Panc1 (cell line): Measurements from ENCODE around the gene NVL. TPM values are rescaled to one million over a fixed set of nuclear protein-coding genes. Genes with fewer than 3 reads are reported as not detected.

Experiments used
- ATAC-seq: fragments of 200-7000 bp; cut with Tn5 transposase; 2 replicates; pipeline ENCODE4 v1.9.1; 2020; ENCODE audit warnings: mild to moderate bottlenecking, moderate library complexity
- BruUV-seq: library from RNA; stranded (reverse); fragments of 400-500 nt; replicated peaks from 2 replicates; lab custom pipeline; 2021; lab: Mats Ljungman, UMichigan
- CTCF ChIA-PET: fragments of 300-600 bp; sonication (Branson Sonifier 250); formaldehyde crosslinking; loops from one replicate; lab custom pipeline; 2022; ENCODE audit warnings: antibody characterized with exemption; lab: Charles Lee
- POLR2A ChIA-PET: fragments of 300-600 bp; sonication (Branson Sonifier 250); formaldehyde crosslinking; loops from one replicate; lab custom pipeline; 2022; ENCODE audit warnings: antibody characterized with exemption; lab: Charles Lee
- DNase-seq: peaks from one replicate; pipeline ENCODE4 v3.0.0-alpha.2; 2010; ENCODE audit warnings: low read depth, low spot score
- H3K27ac ChIP-seq: 2 replicates; pipeline ENCODE4 v1.5.1; 2011; ENCODE audit warnings: mild to moderate bottlenecking, low read length, inconsistent platforms
- H3K27me3 ChIP-seq: fragments of 200-500 bp; sonication (Bioruptor generic); 2 replicates; pipeline ENCODE4 v1.6.0; 2014; ENCODE audit warnings: low read length, inconsistent platforms; ENCODE audit not compliant: control insufficient read depth, insufficient read depth
- H3K36me3 ChIP-seq: fragments of 200-500 bp; sonication (Bioruptor generic); 2 replicates; pipeline ENCODE4 v1.5.1; 2014; ENCODE audit warnings: inconsistent platforms, mild to moderate bottlenecking, low read length, moderate library complexity; ENCODE audit not compliant: control insufficient read depth, insufficient read depth
- H3K4me1 ChIP-seq: 2 replicates; pipeline ENCODE4 v1.5.1; 2011; ENCODE audit warnings: inconsistent platforms, mild to moderate bottlenecking, low read length, moderate library complexity; ENCODE audit not compliant: control insufficient read depth, insufficient read depth
- H3K4me3 ChIP-seq, 2 experiments: 2 replicates each; pipeline ENCODE4 v1.5.1; 2011 to 2012; ENCODE audit warnings: low read depth in 2 of 2, low read length in 2 of 2, mild to moderate bottlenecking in 2 of 2, inconsistent platforms in 1 of 2, moderate library complexity in 1 of 2
- H3K9me3 ChIP-seq: fragments of 200-500 bp; sonication (Bioruptor generic); 2 replicates; pipeline ENCODE4 v1.5.1; 2014; ENCODE audit warnings: low read depth, mild to moderate bottlenecking, inconsistent platforms, low read length, moderate library complexity; ENCODE audit not compliant: control insufficient read depth, insufficient read depth
- POLR2AphosphoS5 ChIP-seq: IDR thresholded peaks from 2 replicates; pipeline ENCODE4 v1.6.1; 2012; ENCODE audit warnings: mild to moderate bottlenecking, low read depth, low read length, moderate library complexity
- SIN3A ChIP-seq: IDR thresholded peaks from 2 replicates; pipeline ENCODE4 v1.6.1; 2012; ENCODE audit warnings: low read depth, mild to moderate bottlenecking, low read length, moderate library complexity, borderline replicate concordance; ENCODE audit not compliant: insufficient read depth
- TCF7L2 ChIP-seq: IDR thresholded peaks from 2 replicates; pipeline ENCODE4 v1.6.1; 2011; ENCODE audit warnings: mild to moderate bottlenecking, low read depth, low read length, inconsistent platforms
- in situ Hi-C: cut with HindIII; loops from 2 replicates; pipeline ENCODE4 v1.10.0; 2016; ENCODE audit warnings: low sequenced_read_pairs, low pct_unique_long_range_greater_than_20kb
- intact Hi-C: fragments of 100-400 bp; cut with micrococcal nuclease; formaldehyde crosslinking; loops from one replicate; pipeline ENCODE4 v1.10.0; 2022; ENCODE audit not compliant: unreplicated experiment
- total RNA-seq: library from RNA; stranded (reverse); gene quantifications from one replicate; pipeline ENCODE4 v1.2.1, GENCODE V29; 2021; ENCODE audit not compliant: unreplicated experiment
- TF ChIP-seq, protein P1 (sequence below), 2 experiments: IDR thresholded peaks; 2 replicates each; pipeline ENCODE4 v1.6.1; 2011 to 2012; ENCODE audit warnings: low read depth in 2 of 2, control low read depth in 1 of 2, low read length in 1 of 2, mild to moderate bottlenecking in 1 of 2, moderate library complexity in 1 of 2; ENCODE audit not compliant: insufficient read depth in 1 of 2
- TF ChIP-seq, protein P2 (sequence below): fragments of 450-650 bp; IDR thresholded peaks from 2 replicates; pipeline ENCODE4 v1.5.1; 2017; ENCODE audit warnings: mild to moderate bottlenecking

Gene NVL
- total RNA-seq, 1 experiment from 2014 or later, result 25.0 TPM

DNA sequence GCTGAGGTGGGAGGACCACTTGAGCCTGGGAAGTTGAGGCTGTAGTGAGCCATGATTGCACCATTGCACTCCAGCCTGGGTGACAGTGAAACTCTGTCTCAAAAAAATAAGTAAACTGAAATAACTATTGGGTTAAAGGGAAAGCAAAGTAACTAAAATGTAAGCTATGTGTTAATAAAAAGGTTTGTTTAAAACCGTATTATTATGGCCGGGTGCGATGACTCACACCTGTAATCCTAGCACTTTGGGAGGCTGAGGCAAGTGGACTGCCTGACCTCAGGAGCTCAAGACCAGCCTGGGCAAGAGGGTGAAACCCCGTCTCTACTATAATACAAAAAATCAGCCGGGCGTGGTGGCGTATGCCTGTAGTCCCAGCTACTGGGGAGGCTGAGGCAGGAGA lies 27.0 kb downstream of the NVL start:
- intact Hi-C loops, result no loop called here
- Histone ChIP-seq H3K36me3 (peaks cover 15% of the 10 kb centered on the region), H3K4me3 (no peak overlapping the region), H3K4me1 (no peaks in the 10 kb centered on the region), H3K27me3 (no peaks in the 10 kb centered on the region), H3K9me3 (no peaks in the 10 kb centered on the region), H3K27ac (no peak overlapping the region)
- CTCF ChIA-PET, result interaction anchor here (0.7 kb wide), 1 partner anchor 17 kb away, joined by 3 read pairs; no protein-coding TSS in a partner anchor
- TF ChIP-seq, protein P1, sequence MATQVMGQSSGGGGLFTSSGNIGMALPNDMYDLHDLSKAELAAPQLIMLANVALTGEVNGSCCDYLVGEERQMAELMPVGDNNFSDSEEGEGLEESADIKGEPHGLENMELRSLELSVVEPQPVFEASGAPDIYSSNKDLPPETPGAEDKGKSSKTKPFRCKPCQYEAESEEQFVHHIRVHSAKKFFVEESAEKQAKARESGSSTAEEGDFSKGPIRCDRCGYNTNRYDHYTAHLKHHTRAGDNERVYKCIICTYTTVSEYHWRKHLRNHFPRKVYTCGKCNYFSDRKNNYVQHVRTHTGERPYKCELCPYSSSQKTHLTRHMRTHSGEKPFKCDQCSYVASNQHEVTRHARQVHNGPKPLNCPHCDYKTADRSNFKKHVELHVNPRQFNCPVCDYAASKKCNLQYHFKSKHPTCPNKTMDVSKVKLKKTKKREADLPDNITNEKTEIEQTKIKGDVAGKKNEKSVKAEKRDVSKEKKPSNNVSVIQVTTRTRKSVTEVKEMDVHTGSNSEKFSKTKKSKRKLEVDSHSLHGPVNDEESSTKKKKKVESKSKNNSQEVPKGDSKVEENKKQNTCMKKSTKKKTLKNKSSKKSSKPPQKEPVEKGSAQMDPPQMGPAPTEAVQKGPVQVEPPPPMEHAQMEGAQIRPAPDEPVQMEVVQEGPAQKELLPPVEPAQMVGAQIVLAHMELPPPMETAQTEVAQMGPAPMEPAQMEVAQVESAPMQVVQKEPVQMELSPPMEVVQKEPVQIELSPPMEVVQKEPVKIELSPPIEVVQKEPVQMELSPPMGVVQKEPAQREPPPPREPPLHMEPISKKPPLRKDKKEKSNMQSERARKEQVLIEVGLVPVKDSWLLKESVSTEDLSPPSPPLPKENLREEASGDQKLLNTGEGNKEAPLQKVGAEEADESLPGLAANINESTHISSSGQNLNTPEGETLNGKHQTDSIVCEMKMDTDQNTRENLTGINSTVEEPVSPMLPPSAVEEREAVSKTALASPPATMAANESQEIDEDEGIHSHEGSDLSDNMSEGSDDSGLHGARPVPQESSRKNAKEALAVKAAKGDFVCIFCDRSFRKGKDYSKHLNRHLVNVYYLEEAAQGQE (IDR thresholded peaks at IDR 0.05; ENCODE audit: insufficient read depth in 1 of 2, low read depth in 2 of 2, low read length in 1 of 2), result no peak
- TF ChIP-seq, protein P2, sequence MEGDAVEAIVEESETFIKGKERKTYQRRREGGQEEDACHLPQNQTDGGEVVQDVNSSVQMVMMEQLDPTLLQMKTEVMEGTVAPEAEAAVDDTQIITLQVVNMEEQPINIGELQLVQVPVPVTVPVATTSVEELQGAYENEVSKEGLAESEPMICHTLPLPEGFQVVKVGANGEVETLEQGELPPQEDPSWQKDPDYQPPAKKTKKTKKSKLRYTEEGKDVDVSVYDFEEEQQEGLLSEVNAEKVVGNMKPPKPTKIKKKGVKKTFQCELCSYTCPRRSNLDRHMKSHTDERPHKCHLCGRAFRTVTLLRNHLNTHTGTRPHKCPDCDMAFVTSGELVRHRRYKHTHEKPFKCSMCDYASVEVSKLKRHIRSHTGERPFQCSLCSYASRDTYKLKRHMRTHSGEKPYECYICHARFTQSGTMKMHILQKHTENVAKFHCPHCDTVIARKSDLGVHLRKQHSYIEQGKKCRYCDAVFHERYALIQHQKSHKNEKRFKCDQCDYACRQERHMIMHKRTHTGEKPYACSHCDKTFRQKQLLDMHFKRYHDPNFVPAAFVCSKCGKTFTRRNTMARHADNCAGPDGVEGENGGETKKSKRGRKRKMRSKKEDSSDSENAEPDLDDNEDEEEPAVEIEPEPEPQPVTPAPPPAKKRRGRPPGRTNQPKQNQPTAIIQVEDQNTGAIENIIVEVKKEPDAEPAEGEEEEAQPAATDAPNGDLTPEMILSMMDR, result no peak
- TF ChIP-seq SIN3A (no peak), POLR2AphosphoS5 (no peak), TCF7L2 (no peak)
- DNase-seq (no peak), ATAC-seq (no peak)
- POLR2A ChIA-PET, result no interaction called here
- BruUV-seq, result no TSS peak
- in situ Hi-C loops, result no loop called here

DNA sequence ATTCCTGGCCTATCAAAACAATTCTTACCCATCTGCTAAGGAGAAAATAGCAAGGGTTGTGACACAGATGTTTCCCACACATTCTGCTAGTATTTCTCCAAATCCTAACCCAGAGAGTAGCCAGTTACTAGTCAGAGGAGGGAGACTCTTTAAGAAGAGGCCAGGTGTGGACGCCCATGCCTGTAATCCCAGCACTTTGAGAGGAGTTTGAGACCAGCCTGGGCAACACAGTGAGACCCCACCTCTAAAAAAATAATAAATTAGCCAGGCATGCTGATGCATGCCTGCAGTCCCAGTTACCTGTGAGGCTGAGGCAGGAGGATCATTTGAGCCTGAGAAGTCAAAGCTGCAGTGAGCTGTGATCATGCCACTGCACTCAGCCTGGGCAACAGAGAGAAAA lies 28.6 kb downstream of the NVL start:
- Histone ChIP-seq H3K27ac (no peak overlapping the region), H3K36me3 (peaks cover 15% of the 10 kb centered on the region), H3K4me3 (no peak overlapping the region), H3K4me1 (no peaks in the 10 kb centered on the region), H3K9me3 (no peaks in the 10 kb centered on the region), H3K27me3 (no peaks in the 10 kb centered on the region)
- no peak for ATAC-seq
- no peak for TF ChIP-seq TCF7L2
- TF ChIP-seq, protein P1 (IDR thresholded peaks at IDR 0.05; ENCODE audit: insufficient read depth in 1 of 2, low read depth in 2 of 2, low read length in 1 of 2), result no peak
- TF ChIP-seq POLR2AphosphoS5, result no peak
- no peak for TF ChIP-seq SIN3A
- TF ChIP-seq, protein P2, result no peak
- POLR2A ChIA-PET, result no interaction called here
- in situ Hi-C loops (no loop called here), intact Hi-C loops (no loop called here)
- CTCF ChIA-PET, result no interaction called here
- no peak for DNase-seq
- BruUV-seq, result no TSS peak
